Heart left ventricle (tissue), 16 donors: ENCODE results near the gene KLF7. TPM values are rescaled to one million over a fixed set of nuclear protein-coding genes. Genes with fewer than 3 reads are reported as not detected.

ENCODE experiments used
- ATAC-seq, 4 donors: fragments of 200-7000 bp; cut with Tn5 transposase; one replicate each; pipeline ENCODE4 v1.9.1; 2020 to 2022; ENCODE audit warnings: moderate library complexity in 4 of 4, mild to moderate bottlenecking in 3 of 4, moderate number of reproducible peaks in 1 of 4
- DNase-seq, 5 donors: peaks; one replicate each; pipeline ENCODE4 v3.0.0-alpha.2; 2020
- H3K27ac ChIP-seq, 12 donors: fragments of 200-600 bp; sonication (generic) in 4 of 12; one replicate each; pipeline versions ENCODE4 v1.5.0 to v1.8.0; 2016 to 2022; ENCODE audit warnings: mild to moderate bottlenecking in 2 of 12
- H3K27me3 ChIP-seq, 9 donors: fragments of 200-600 bp; sonication (generic) in 2 of 9; one replicate each; pipeline versions ENCODE4 v1.5.1 to v1.8.0; 2016 to 2022; ENCODE audit warnings: mild to moderate bottlenecking in 3 of 9
- H3K36me3 ChIP-seq, 9 donors: fragments of 200-600 bp; sonication (generic) in 2 of 9; one replicate each; pipeline versions ENCODE4 v1.5.0 to v1.8.0; 2018 to 2022; ENCODE audit warnings: mild to moderate bottlenecking in 2 of 9
- H3K4me1 ChIP-seq, 12 donors: fragments of 200-600 bp; sonication (generic) in 4 of 12; one replicate each; pipeline versions ENCODE4 v1.5.0 to v1.8.0; 2016 to 2022; ENCODE audit warnings: mild to moderate bottlenecking in 3 of 12
- H3K4me3 ChIP-seq, 12 donors: fragments of 200-600 bp; sonication (generic) in 4 of 12; one replicate each; pipeline versions ENCODE4 v1.5.0 to v1.8.0; 2017 to 2022; ENCODE audit warnings: mild to moderate bottlenecking in 9 of 12, moderate library complexity in 4 of 12
- H3K9me3 ChIP-seq, 12 donors: fragments of 200-600 bp; sonication (generic) in 4 of 12; one replicate each; pipeline versions ENCODE4 v1.5.0 to v1.8.0; 2016 to 2022; ENCODE audit warnings: mild to moderate bottlenecking in 1 of 12
- CTCF ChIP-seq, 12 donors: fragments of 200-600 bp; sonication (generic) in 4 of 12; IDR thresholded peaks; one replicate each; pipeline versions ENCODE4 v1.5.0 to v1.8.0; 2018 to 2022; ENCODE audit warnings: antibody characterized with exemption in 12 of 12, mild to moderate bottlenecking in 5 of 12
- POLR2A ChIP-seq, 2 donors: fragments of 450-650 bp; IDR thresholded peaks; one replicate each; pipeline ENCODE4 v1.6.1; 2017; ENCODE audit warnings: antibody characterized with exemption in 2 of 2, mild to moderate bottlenecking in 2 of 2, moderate library complexity in 2 of 2
- WGBS, 4 donors: extraction: QIAGEN DNeasy Blood & Tissue Kit in 2 of 4; methylation state at CpG; one replicate each; pipeline versions ENCODE4 v1.1.5 to v1.1.7; 2013 to 2018; 5-methylcytosine and 5-hydroxymethylcytosine counted together
- intact Hi-C, 10 donors: fragments of 100-400 bp; cut with DNase I; formaldehyde crosslinking; loops; one replicate each; pipeline versions ENCODE4 v1.11.1 to v1.14.2; 2022
- polyA plus RNA-seq, 2 donors: library from polyadenylated mRNA; stranded (reverse); fragments of 200-250 nt; gene quantifications; one replicate each; pipeline ENCODE4 v1.2.3, GENCODE V29; 2013
- total RNA-seq, 9 donors: library from RNA; depleted of rRNA in 2 of 9; stranded (reverse); fragments of >200 nt in 2 of 9; fragmentation: NEBNext Ultra II Directional in 3 of 9; extraction: Animal tissue kit (Norgen Biotek cat#: 25700) in 3 of 9; gene quantifications; one replicate each; pipeline versions ENCODE4 v1.1.0 to v1.2.4, GENCODE V29; 2016 to 2023
- donor health status: ischemic (EF 13 %, LVEDD 7.1; RV severe dilation, severe dysfunction).
- donor health status: healthy with polysubstance abuse.
- donor health status: DM: no; HTN: yes; CAD: no.
- donor health status: DM: no; HTN: no; CAD: no.
- donor health status: ischemic (EF 25% LVEDD 6.9; RV normal size, moderate dysfunction).
- donor health status: ischemic (EF 25% LVEDD 5.7; RV mildly dilated, moderate dysfunction).
- donor health status: healthy.
- donor health status: DM: yes; HTN: yes; CAD: no.
- donor health status: ischemic (EF 35%, LVEDD 5.7; RV mildly dilated, moderate dysfunction).
- donor health status: nonischemic (EF 11% LVEDD 7.7; RV severe dilation, severe dysfunction).
- donor health status: DM: yes; HTN: yes; CAD: no.
- donor health status: PGD.
- donor health status: ischemic (EF 29% LVEDD 5.4; RV normal size, mild dysfunction).
- donor health status: nonischemic (EF 23%, LVEDD 6.1; RV moderate dilation, normal function).

The KLF7 gene
- total and polyA plus RNA-seq, 11 donors, result 5.0 to 49.8 (median 26.2) TPM

GRCh38 chr2:207185372-207185771 is 19.6 kb upstream of the KLF7 start:
- ATAC-seq (no peak), DNase-seq (no peak)
- Histone ChIP-seq H3K4me3 (no peak overlapping the region), H3K36me3 (no peaks in the 10 kb centered on the region), H3K27me3 (no peaks in the 10 kb centered on the region), H3K9me3 (peaks cover 0 to 15% (median 3%) of the 10 kb centered on the region in 12 donors), H3K27ac (no peak overlapping the region), H3K4me1 (peaks cover 0 to 8% (median 0%) of the 10 kb centered on the region in 12 donors)
- intact Hi-C loops, result loop anchor here in 1 of 10 donors (10.0 kb wide), 1 partner anchor 69 kb away; no protein-coding TSS in a partner anchor
- TF ChIP-seq POLR2A (IDR thresholded peaks at IDR 0.05) (no peak), CTCF (IDR thresholded peaks at IDR 0.05) (no peak)
- 78 to 93% (median 89%) methylated on average over 6 of the region's 6 CpGs for WGBS, 4 donors

- Histone ChIP-seq H3K9me3 (peaks cover 0 to 15% (median 3%) of the 10 kb centered on the region in 12 donors), H3K27ac (no peak overlapping the region), H3K36me3 (no peaks in the 10 kb centered on the region), H3K27me3 (no peaks in the 10 kb centered on the region), H3K4me3 (no peak overlapping the region), H3K4me1 (peaks cover 0 to 8% (median 0%) of the 10 kb centered on the region in 12 donors)
- 72 to 90% (median 82%) methylated on average over 5 of the region's 5 CpGs for WGBS, 4 donors
- TF ChIP-seq POLR2A (IDR thresholded peaks at IDR 0.05) (no peak), CTCF (IDR thresholded peaks at IDR 0.05) (no peak)
- intact Hi-C loops, result loop anchor here in 1 of 10 donors (10.0 kb wide), 1 partner anchor 70 kb away; no protein-coding TSS in a partner anchor
- no peak for DNase-seq
- ATAC-seq, result no peak
Measured at GRCh38 chr2:207184768-207185167, 19.0 kb upstream of the KLF7 start.

- Histone ChIP-seq H3K4me3 (no peak overlapping the region), H3K27me3 (no peaks in the 10 kb centered on the region), H3K9me3 (peaks cover 0 to 15% (median 3%) of the 10 kb centered on the region in 12 donors), H3K36me3 (no peaks in the 10 kb centered on the region), H3K27ac (no peak overlapping the region), H3K4me1 (peaks cover 0 to 8% (median 0%) of the 10 kb centered on the region in 12 donors)
- 93 to 97% (median 97%) methylated on average over 2 of the region's 2 CpGs for WGBS, 4 donors
- ATAC-seq, result no peak
- intact Hi-C loops, result loop anchor here in 1 of 10 donors (10.0 kb wide), 1 partner anchor 70 kb away; no protein-coding TSS in a partner anchor
- no peak for DNase-seq
- TF ChIP-seq CTCF (IDR thresholded peaks at IDR 0.05), result no peak
- no peak for TF ChIP-seq POLR2A (IDR thresholded peaks at IDR 0.05)
Measured at GRCh38 chr2:207184348-207184747, 18.6 kb upstream of the KLF7 start.

- intact Hi-C loops, result loop anchor here in 1 of 10 donors (10.0 kb wide), 1 partner anchor 71 kb away; no protein-coding TSS in a partner anchor
- ATAC-seq, result no peak
Measured at GRCh38 chr2:207183506-207183905, 17.8 kb upstream of the KLF7 start.

More at GRCh38 chr2:207183506-207183905, 17.8 kb upstream of the KLF7 start:
- Histone ChIP-seq H3K36me3 (no peaks in the 10 kb centered on the region), H3K27me3 (no peaks in the 10 kb centered on the region), H3K4me3 (no peak overlapping the region), H3K27ac (no peak overlapping the region), H3K9me3 (peaks cover 0 to 15% (median 3%) of the 10 kb centered on the region in 12 donors), H3K4me1 (peaks cover 0 to 2% (median 0%) of the 10 kb centered on the region in 12 donors)
- TF ChIP-seq POLR2A (IDR thresholded peaks at IDR 0.05) (no peak), CTCF (IDR thresholded peaks at IDR 0.05) (no peak)
- DNase-seq, result no peak
